HG03045 (cell line): ENCODE results near the gene PTPRD.

ENCODE experiments used
- ATAC-seq: cut with Tn5 transposase; IDR thresholded peaks from one replicate; pipeline ENCODE4 v1.9.1; 2021; ENCODE audit warnings: mild to moderate bottlenecking, moderate library complexity; ENCODE audit not compliant: unreplicated experiment

PTPRD gene

DNA sequence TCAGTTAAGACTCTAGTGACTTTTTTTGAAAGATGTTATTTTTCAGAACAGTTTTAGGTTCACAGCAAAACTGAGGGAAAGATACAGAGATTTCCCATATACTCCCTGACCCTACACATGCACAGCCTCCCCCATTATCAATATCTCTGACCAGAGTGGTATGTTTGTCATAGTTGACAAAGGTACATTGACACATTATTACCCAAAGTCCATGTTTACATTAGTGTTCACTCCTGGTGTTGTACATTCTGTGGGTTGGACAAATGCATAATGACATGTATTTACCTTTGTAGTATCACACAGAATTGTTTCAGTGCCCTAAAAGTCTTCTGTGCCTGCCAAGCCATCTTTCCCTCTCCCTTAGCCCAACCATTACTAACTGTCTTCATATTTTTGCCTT lies 2342.6 kb downstream of the PTPRD start:
- ATAC-seq = no peak

DNA sequence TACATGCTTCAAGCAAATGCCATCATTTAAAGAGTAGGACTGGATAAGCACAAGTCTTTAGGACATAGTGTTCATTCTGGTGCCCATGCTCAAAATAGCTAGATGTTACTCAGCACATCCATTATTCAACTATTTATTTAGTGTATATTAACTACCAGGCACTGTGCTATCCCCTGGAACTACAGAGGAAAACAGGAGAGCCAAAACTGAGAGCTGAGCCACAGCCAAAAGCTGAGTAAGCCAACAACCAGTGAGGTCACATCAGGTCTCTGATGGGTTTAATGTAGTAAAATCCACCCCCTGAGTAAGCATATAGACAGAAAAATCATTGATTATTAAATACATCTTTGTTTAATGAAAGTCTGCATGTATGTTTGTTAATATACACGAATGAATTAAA lies 2343.9 kb downstream of the PTPRD start:
- no peak for ATAC-seq

DNA sequence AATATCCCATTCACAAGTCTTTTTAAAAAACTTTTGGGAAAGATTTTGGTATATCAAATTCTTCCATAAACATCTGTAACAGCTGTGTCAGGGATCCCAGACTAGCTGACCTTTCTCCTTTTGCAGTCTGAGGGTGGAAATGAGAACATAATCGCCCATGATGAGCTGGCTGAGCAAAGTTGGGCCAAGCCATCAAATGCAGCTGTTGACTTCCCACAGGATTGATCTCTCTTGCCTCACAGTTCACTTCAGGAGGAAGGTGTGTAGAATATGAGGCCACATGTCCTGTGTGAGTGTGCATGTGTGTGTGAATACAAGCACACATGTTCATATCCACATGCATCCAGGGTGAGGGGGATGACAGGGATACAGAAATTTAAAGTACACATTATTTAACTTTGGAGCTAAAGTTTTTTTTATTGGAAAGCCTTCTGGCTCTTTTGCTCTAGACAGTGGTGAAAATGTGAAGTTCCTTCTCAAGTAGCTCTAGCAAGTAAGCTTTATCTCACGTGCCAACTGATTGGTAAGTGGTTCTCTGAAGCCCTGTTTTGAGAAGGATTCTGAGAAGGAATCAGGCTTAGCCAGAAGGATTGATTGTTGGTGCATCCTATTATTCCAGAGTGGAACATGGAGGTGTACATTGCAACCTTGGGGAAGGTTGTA lies 2344.5 kb downstream of the PTPRD start:
- no peak for ATAC-seq

DNA sequence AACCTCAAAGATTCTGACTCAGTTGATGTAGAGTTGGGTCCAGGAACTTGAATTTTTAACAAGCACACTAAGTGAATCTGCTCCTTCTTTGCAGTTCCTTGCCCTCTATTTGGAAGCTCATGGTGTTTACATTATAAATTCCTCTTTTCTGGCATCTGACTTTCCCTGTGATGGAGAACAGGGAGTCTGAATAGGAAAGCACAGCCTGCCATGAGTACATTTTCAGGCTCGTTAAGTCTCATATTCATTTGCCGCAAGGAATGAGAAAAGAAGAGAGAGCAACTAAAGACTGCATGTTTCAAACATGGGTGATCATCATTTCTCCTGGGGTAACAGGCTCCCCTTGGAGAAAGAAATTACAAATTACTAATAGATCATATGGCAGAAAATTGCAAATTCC lies 2345.2 kb downstream of the PTPRD start:
- ATAC-seq = no peak

DNA sequence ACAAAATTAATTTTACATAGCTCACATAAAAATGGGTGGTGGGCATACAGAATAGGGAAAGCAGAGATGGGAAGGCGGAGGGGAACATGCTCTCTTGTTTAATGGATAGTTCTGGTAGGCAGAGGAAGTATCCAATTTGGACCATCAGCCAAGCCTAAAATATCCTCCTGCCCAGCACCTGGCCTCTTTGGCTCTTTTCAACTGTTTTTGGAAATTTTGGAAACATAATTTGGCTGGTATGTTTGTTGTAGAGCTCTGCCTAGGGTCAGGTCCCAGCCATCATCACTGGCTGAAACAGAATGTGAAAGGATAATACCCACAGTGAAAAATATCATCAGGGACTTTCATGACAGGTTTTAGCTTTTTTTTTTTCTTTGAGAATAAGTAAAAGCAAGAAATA lies 2345.9 kb downstream of the PTPRD start:
- ATAC-seq = no peak

DNA sequence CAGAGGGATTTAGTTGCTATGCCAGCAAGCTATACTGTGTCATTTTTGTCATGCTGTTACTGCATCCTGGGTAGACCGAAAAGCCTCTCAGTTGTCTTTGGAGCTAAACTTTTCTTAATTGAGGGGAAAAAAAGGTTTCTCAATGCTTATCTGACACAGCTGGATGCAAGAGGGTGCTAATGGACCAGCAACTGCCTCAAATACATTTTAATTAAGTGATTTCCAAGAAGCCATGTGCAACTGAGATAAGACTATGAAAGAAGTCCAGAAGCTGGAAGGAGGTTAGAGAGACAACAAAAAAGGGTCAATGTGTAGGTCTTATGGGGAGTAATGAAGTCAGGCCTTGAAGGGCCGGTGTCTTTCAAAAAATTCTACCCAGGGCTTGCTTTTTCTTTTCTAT lies 2347.5 kb downstream of the PTPRD start:
- ATAC-seq = no peak
